ENCODE results near the gene AUTS2. TPM values are rescaled to one million over a fixed set of nuclear protein-coding genes. Genes with fewer than 3 reads are reported as not detected.

The AUTS2 gene
- total and polyA plus RNA-seq, 4 donors: 4.9 to 24.4 (median 7.0) TPM

- WGBS: 96% methylated on average over 10 of the region's 10 CpGs
- no peaks in the 10 kb centered on the region for H3K9me3 ChIP-seq (ENCODE audit: control insufficient read depth in 4 of 4, low read length in 3 of 4)
Observed at GRCh38 chr7:70415179-70415972, 817.1 kb downstream of the AUTS2 start.

More at GRCh38 chr7:70415179-70415972, 817.1 kb downstream of the AUTS2 start:
- TF ChIP-seq JUND (IDR thresholded peaks at IDR 0.05) (no peak), HNF4A (conservative IDR thresholded peaks at IDR 0.05) (no peak), HNF4G (IDR thresholded peaks at IDR 0.05) (no peak), GABPA (IDR thresholded peaks at IDR 0.05 in 1 of 2, conservative IDR thresholded peaks at IDR 0.05 in 1 of 2) (no peak), EGR1 (IDR thresholded peaks at IDR 0.05; ENCODE audit: low read depth in 2 of 2) (no peak), REST (IDR thresholded peaks at IDR 0.05) (no peak), FOXA2 (IDR thresholded peaks at IDR 0.05) (no peak), YY1 (IDR thresholded peaks at IDR 0.05) (no peak), TAF1 (conservative IDR thresholded peaks at IDR 0.05) (no peak), NR2F2 (IDR thresholded peaks at IDR 0.05) (no peak), ZBTB33 (IDR thresholded peaks at IDR 0.05) (no peak), RXRA (IDR thresholded peaks at IDR 0.05) (no peak), MAX (IDR thresholded peaks at IDR 0.05) (no peak), SP1 (IDR thresholded peaks at IDR 0.05) (no peak), ATF3 (IDR thresholded peaks at IDR 0.05) (no peak), RAD21 (IDR thresholded peaks at IDR 0.05) (no peak), FOXA1 (IDR thresholded peaks at IDR 0.05) (no peak), CTCF (IDR thresholded peaks at IDR 0.05; ENCODE audit: low read depth, low read length, missing input control) (no peak)
- no peak overlapping the region for H3K4me3 ChIP-seq (ENCODE audit: low read depth in 1 of 3, low read length in 3 of 3)
- no peak overlapping the region for H3K27ac ChIP-seq (ENCODE audit: low read depth in 1 of 2, low read length in 2 of 2)
- H3K27me3 ChIP-seq (ENCODE audit: control insufficient read depth in 4 of 4, insufficient read depth in 4 of 4, low read length in 3 of 4): no peaks in the 10 kb centered on the region
- H3K36me3 ChIP-seq (ENCODE audit: control insufficient read depth in 4 of 4, insufficient read depth in 3 of 4, low read depth in 1 of 4, low read length in 3 of 4): no peaks in the 10 kb centered on the region
- no peak overlapping the region for H3K9ac ChIP-seq (ENCODE audit: low read depth in 1 of 2, low read length in 2 of 2)
- no peaks in the 10 kb centered on the region for H3K4me1 ChIP-seq (ENCODE audit: control insufficient read depth in 4 of 4, insufficient read depth in 4 of 4, low read length in 3 of 4)
- DNase-seq (ENCODE audit: low spot score): no peak
